Prostate gland (tissue), 2 donors: ENCODE data around the gene SFTA2. TPM values are rescaled to one million over a fixed set of nuclear protein-coding genes. Genes with fewer than 3 reads are reported as not detected.

Experiments used
- DNase-seq: peaks from one replicate; pipeline ENCODE4 v3.0.0-alpha.2; 2019; ENCODE audit warnings: low spot score
- H3K27ac ChIP-seq, 2 donors: fragments of 200-600 bp; sonication (generic); 2 replicates each; pipeline ENCODE4 v1.5.1; 2017 to 2019
- H3K27me3 ChIP-seq: fragments of 200-600 bp; sonication (generic); replicated peaks from 2 replicates; pipeline ENCODE4 v1.5.1; 2019; ENCODE audit not compliant: insufficient read depth
- H3K36me3 ChIP-seq, 2 donors: fragments of 200-600 bp; sonication (generic); 1 replicate in 1 of 2; 2 replicates in 1 of 2; pipeline versions ENCODE4 v1.5.1 to v1.8.1; 2017 to 2019
- H3K4me1 ChIP-seq: fragments of 200-600 bp; sonication (generic); replicated peaks from 2 replicates; pipeline ENCODE4 v1.5.1; 2019
- H3K4me3 ChIP-seq, 2 donors: fragments of 200-600 bp; sonication (generic); 2 replicates each; pipeline ENCODE4 v1.5.1; 2017 to 2019
- H3K9me3 ChIP-seq: fragments of 200-600 bp; sonication (generic); 2 replicates; pipeline ENCODE4 v1.5.1; 2017
- CTCF ChIP-seq, 4 experiments: fragments of 200-600 bp in 2 of 4; fragments of 450-650 bp in 2 of 4; sonication (generic) in 2 of 4; IDR thresholded peaks; 1 replicate in 3 of 4; 2 replicates in 1 of 4; pipeline ENCODE4 v1.5.1; 2016 to 2019; ENCODE audit warnings: antibody characterized with exemption in 4 of 4, mild to moderate bottlenecking in 2 of 4, moderate library complexity in 2 of 4
- POLR2A ChIP-seq: fragments of 450-650 bp; IDR thresholded peaks from one replicate; pipeline ENCODE4 v1.6.1; 2016; ENCODE audit warnings: antibody characterized with exemption, mild to moderate bottlenecking
- POLR2AphosphoS5 ChIP-seq: sonication (generic); formaldehyde crosslinking; IDR thresholded peaks from one replicate; pipeline ENCODE4 v1.6.1; 2017; ENCODE audit warnings: antibody characterized with exemption
- WGBS: methylation state at CpG from one replicate; pipeline ENCODE4 v1.1.5; 2018; 5-methylcytosine and 5-hydroxymethylcytosine counted together
- intact Hi-C: fragments of 100-400 bp; cut with DNase I; formaldehyde crosslinking; loops from one replicate; pipeline ENCODE4 v1.14.2; 2022
- total RNA-seq, 2 donors: library from RNA; depleted of rRNA; stranded (reverse); fragments of >200 nt; gene quantifications; one replicate each; pipeline ENCODE4 v1.1.0, GENCODE V29; 2016

The SFTA2 gene
- total RNA-seq, 2 donors from 2014 or later, result not detected

- no peaks in the 10 kb centered on the region for H3K9me3 ChIP-seq
- no peak for TF ChIP-seq POLR2AphosphoS5
- peaks cover 6 to 26% of the 10 kb centered on the region in 2 donors for H3K36me3 ChIP-seq
- H3K27ac ChIP-seq, result no peak overlapping the region
- intact Hi-C loops, result no loop called here
- H3K27me3 ChIP-seq, result no peaks in the 10 kb centered on the region
- no peak for DNase-seq
- no peaks in the 10 kb centered on the region for H3K4me1 ChIP-seq
- 75% methylated on average over 10 of the region's 10 CpGs for WGBS
- H3K4me3 ChIP-seq, result no peak overlapping the region
Observed at GRCh38 chr6:30895343-30895742, 36.6 kb downstream of the SFTA2 start.

DNA sequence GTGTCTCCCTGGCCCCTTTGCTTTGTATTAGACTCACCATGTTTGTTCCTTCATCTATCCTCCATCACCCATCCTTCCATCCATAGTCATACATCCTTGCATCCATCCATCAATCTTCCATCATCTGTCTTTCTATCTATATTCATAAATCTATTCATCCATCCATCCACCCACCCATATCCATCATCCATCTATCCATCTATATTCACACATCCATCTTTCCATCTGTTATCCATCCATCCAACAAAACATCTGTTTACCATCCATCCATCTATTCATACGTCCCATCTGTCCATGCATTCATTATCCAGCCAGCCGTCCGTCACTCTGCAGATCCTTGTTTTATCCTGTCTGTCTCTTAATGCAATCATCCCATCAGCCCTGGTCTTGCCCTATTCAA is 37.0 kb downstream of the SFTA2 start:
- H3K27ac ChIP-seq, result no peak overlapping the region
- H3K4me3 ChIP-seq, result no peak overlapping the region
- intact Hi-C loops, result no loop called here
- no peaks in the 10 kb centered on the region for H3K9me3 ChIP-seq
- TF ChIP-seq POLR2A, result no peak
- TF ChIP-seq POLR2AphosphoS5, result no peak
- TF ChIP-seq CTCF (IDR thresholded peaks at IDR 0.05), result no peak
- 92% methylated on average over 3 of the region's 3 CpGs for WGBS
- no peak for DNase-seq
- peaks cover 6 to 26% of the 10 kb centered on the region in 2 donors for H3K36me3 ChIP-seq
- H3K27me3 ChIP-seq, result no peaks in the 10 kb centered on the region
- no peaks in the 10 kb centered on the region for H3K4me1 ChIP-seq

- H3K4me1 ChIP-seq, result no peaks in the 10 kb centered on the region
- H3K27me3 ChIP-seq, result no peaks in the 10 kb centered on the region
- intact Hi-C loops, result no loop called here
- TF ChIP-seq CTCF (IDR thresholded peaks at IDR 0.05) (no peak), POLR2A (no peak), POLR2AphosphoS5 (no peak)
- no peak overlapping the region for H3K27ac ChIP-seq
- no peak for DNase-seq
- H3K36me3 ChIP-seq, result peaks cover 6 to 26% of the 10 kb centered on the region in 2 donors
- H3K4me3 ChIP-seq, result no peak overlapping the region
- H3K9me3 ChIP-seq, result no peaks in the 10 kb centered on the region
- 83% methylated on average over 12 of the region's 12 CpGs for WGBS
Observed at GRCh38 chr6:30894381-30894780, 37.6 kb downstream of the SFTA2 start.

GRCh38 chr6:30893666-30894065 is 38.3 kb downstream of the SFTA2 start:
- Histone ChIP-seq H3K4me1 (no peaks in the 10 kb centered on the region), H3K4me3 (no peak overlapping the region), H3K36me3 (peaks cover 6 to 23% of the 10 kb centered on the region in 2 donors), H3K9me3 (no peaks in the 10 kb centered on the region), H3K27ac (no peak overlapping the region), H3K27me3 (no peaks in the 10 kb centered on the region)
- 84% methylated on average over 8 of the region's 8 CpGs for WGBS
- no peak for DNase-seq
- TF ChIP-seq POLR2AphosphoS5 (no peak), POLR2A (no peak), CTCF (IDR thresholded peaks at IDR 0.05) (no peak)
- intact Hi-C loops, result no loop called here

DNA sequence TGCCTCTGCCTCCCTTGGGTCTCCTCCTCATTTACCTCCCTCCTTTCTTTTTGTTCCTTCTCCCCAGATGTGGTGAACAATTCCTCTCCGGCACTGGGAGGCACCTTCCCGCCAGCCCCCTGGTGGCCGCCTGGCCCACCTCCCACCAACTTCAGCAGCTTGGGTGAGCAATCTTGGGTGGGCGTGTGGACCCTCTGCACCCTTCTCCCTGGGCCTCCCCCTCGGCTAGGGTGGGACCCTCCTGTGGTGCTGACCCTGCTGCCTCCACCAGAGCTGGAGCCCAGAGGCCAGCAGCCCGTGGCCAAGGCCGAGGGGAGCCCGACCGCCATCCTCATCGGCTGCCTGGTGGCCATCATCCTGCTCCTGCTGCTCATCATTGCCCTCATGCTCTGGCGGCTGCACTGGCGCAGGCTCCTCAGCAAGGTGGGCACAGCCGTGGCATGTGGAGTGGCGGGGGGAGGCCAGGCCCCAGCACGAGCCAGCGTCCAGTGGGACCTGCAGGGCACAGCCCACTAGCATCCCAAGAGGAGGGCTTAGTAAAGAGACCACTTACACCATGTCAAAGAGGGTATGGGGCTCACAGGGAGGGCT is 38.9 kb downstream of the SFTA2 start:
- intact Hi-C loops, result no loop called here
- Histone ChIP-seq H3K27ac (no peak overlapping the region), H3K4me1 (peaks cover 2% of the 10 kb centered on the region), H3K9me3 (no peaks in the 10 kb centered on the region), H3K4me3 (no peak overlapping the region), H3K36me3 (peaks cover 6 to 18% of the 10 kb centered on the region in 2 donors), H3K27me3 (no peaks in the 10 kb centered on the region)
- TF ChIP-seq POLR2A (no peak), CTCF (IDR thresholded peaks at IDR 0.05) (no peak), POLR2AphosphoS5 (no peak)
- 75% methylated on average over 12 of the region's 16 CpGs for WGBS
- no peak for DNase-seq
